Esophagus squamous epithelium (tissue), 5 donors: ENCODE measurements around the gene CYB561A3. TPM values are rescaled to one million over a fixed set of nuclear protein-coding genes. Genes with fewer than 3 reads are reported as not detected.

Experiments
- DNase-seq: peaks from one replicate; lab custom pipeline; 2025; lab: John Stamatoyannopoulos, UW
- H3K27ac ChIP-seq, 4 donors: fragments of 200-600 bp; sonication (generic); one replicate each; pipeline ENCODE4 v1.5.1; 2016 to 2019; ENCODE audit warnings: mild to moderate bottlenecking in 1 of 4
- H3K27me3 ChIP-seq, 4 donors: fragments of 200-600 bp; sonication (generic); 1 replicate in 3 of 4; 2 replicates in 1 of 4; pipeline versions ENCODE4 v1.5.1 to v1.6.0; 2017 to 2021; ENCODE audit warnings: antibody characterized with exemption in 1 of 4
- H3K36me3 ChIP-seq, 3 donors: fragments of 200-600 bp; sonication (generic); one replicate each; pipeline ENCODE4 v1.5.1; 2016 to 2019
- H3K4me1 ChIP-seq, 3 donors: fragments of 200-600 bp; sonication (generic); one replicate each; pipeline ENCODE4 v1.5.1; 2017 to 2019
- H3K4me3 ChIP-seq, 4 donors: fragments of 200-600 bp; sonication (generic); 1 replicate in 3 of 4; 2 replicates in 1 of 4; pipeline ENCODE4 v1.5.1; 2016 to 2019; ENCODE audit warnings: mild to moderate bottlenecking in 2 of 4, moderate library complexity in 1 of 4
- H3K9me3 ChIP-seq, 3 donors: fragments of 200-600 bp; sonication (generic); one replicate each; pipeline ENCODE4 v1.5.1; 2016 to 2019
- POLR2A ChIP-seq, 4 donors: fragments of 450-650 bp; IDR thresholded peaks; one replicate each; pipeline ENCODE4 v1.6.1; 2017; ENCODE audit warnings: antibody characterized with exemption in 4 of 4, mild to moderate bottlenecking in 4 of 4, moderate library complexity in 3 of 4
- WGBS, 2 donors: methylation state at CpG; one replicate each; pipeline ENCODE4 v1.1.5; 2018; 5-methylcytosine and 5-hydroxymethylcytosine counted together
- intact Hi-C: fragments of 100-400 bp; cut with DNase I; formaldehyde crosslinking; loops from one replicate; pipeline ENCODE4 v1.15.0; 2022
- total RNA-seq, 4 donors: library from RNA; depleted of rRNA; stranded (reverse); fragments of >200 nt; gene quantifications; one replicate each; pipeline ENCODE4 v1.1.0, GENCODE V29; 2016
- TF ChIP-seq, protein P1 (sequence below), 6 experiments: fragments of 450-650 bp in 4 of 6; fragments of 200-600 bp in 2 of 6; sonication (generic) in 2 of 6; IDR thresholded peaks; one replicate each; pipeline ENCODE4 v1.5.1; 2016 to 2019; ENCODE audit warnings: antibody characterized with exemption in 6 of 6, mild to moderate bottlenecking in 4 of 6, moderate library complexity in 4 of 6
- donor health status: DM: yes; HTN: yes; CAD: no.

CYB561A3 gene
- total RNA-seq, 4 donors from 2014 or later: 23.9 to 44.3 (median 27.9) TPM

DNA sequence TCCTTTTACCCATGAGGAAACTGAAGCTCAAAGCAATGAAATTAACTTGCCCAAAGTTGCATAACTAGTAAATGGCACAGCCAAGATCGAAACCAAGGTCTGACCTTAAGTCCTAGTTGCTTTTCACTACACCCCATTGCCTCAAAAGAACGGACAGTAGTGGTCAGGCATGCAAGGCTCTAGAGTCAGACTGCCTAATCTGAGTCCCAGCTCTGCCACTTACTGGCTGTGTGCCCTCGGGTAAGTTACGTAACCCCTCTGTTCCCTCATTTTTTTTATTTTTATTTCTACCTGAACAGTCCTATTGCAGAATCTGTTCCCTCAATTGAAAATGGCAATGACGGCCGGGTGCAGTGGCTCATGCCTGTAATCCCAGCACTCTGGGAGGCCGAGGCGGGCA is 9.6 kb downstream of the CYB561A3 start:
- TF ChIP-seq POLR2A (IDR thresholded peaks at IDR 0.05): no peak
- TF ChIP-seq, protein P1, sequence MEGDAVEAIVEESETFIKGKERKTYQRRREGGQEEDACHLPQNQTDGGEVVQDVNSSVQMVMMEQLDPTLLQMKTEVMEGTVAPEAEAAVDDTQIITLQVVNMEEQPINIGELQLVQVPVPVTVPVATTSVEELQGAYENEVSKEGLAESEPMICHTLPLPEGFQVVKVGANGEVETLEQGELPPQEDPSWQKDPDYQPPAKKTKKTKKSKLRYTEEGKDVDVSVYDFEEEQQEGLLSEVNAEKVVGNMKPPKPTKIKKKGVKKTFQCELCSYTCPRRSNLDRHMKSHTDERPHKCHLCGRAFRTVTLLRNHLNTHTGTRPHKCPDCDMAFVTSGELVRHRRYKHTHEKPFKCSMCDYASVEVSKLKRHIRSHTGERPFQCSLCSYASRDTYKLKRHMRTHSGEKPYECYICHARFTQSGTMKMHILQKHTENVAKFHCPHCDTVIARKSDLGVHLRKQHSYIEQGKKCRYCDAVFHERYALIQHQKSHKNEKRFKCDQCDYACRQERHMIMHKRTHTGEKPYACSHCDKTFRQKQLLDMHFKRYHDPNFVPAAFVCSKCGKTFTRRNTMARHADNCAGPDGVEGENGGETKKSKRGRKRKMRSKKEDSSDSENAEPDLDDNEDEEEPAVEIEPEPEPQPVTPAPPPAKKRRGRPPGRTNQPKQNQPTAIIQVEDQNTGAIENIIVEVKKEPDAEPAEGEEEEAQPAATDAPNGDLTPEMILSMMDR (IDR thresholded peaks at IDR 0.05): no peak
- no peak overlapping the region for H3K4me3 ChIP-seq
- H3K27ac ChIP-seq: no peak overlapping the region
- H3K27me3 ChIP-seq: no peaks in the 10 kb centered on the region
- no peaks in the 10 kb centered on the region for H3K9me3 ChIP-seq
- H3K36me3 ChIP-seq: peaks cover 0 to 92% (median 27%) of the 10 kb centered on the region in 3 donors
- no peak for DNase-seq
- intact Hi-C loops: no loop called here
- peaks cover 0 to 9% (median 0%) of the 10 kb centered on the region in 3 donors for H3K4me1 ChIP-seq
- 69 to 80% methylated on average over 4 to 8 of the region's 8 CpGs for WGBS, 2 donors

DNA sequence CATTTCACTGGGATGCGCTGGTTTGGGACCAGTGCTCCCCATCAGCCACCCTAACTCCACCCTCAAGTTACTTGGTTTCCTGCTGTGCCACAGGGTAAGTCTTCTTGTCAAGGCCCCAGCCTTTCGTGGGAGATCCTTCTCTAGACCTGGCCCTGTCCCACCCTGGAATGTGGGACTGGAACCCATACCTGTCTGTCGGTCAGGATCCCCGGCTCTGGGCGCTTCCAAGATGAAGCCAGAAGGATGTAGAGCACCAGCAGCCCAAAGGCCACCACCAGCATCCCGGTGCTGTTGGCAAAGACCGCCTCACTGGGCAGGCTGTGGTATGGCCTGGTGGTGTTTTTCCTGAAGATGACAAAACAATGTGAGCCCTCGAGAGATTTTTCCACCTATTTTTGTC is 10.9 kb downstream of the CYB561A3 start:
- TF ChIP-seq POLR2A (IDR thresholded peaks at IDR 0.05): no peak
- TF ChIP-seq, protein P1 (IDR thresholded peaks at IDR 0.05): no peak
- peaks cover 0 to 86% (median 27%) of the 10 kb centered on the region in 3 donors for H3K36me3 ChIP-seq
- H3K27ac ChIP-seq: no peak overlapping the region
- intact Hi-C loops: no loop called here
- H3K9me3 ChIP-seq: no peaks in the 10 kb centered on the region
- no peaks in the 10 kb centered on the region for H3K27me3 ChIP-seq
- H3K4me3 ChIP-seq: no peak overlapping the region
- H3K4me1 ChIP-seq: peaks cover 0 to 10% (median 5%) of the 10 kb centered on the region in 3 donors
- WGBS, 2 donors: 80 to 91% methylated on average over 1 to 3 of the region's 8 CpGs
- no peak for DNase-seq

DNA sequence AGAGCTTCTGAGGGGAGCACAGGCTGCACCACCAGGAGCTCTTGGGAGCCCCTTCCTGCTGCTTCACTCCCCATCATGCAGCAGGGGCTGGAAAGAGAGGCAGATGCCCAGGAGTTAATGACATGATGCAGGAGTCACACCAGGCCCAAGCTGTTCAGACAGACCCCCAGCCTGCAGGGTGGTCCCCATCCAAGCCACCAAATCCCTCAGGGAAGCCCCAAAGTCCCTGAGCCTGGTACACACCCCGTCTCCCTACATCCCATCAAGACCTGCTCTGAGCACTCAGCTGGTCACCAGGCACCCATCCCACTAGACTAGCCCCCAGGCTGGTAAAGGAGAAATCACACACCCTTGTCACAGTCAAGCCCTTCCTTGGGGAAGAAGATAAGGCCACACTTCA is 11.3 kb downstream of the CYB561A3 start:
- no peaks in the 10 kb centered on the region for H3K27me3 ChIP-seq
- H3K36me3 ChIP-seq: peaks cover 0 to 81% (median 27%) of the 10 kb centered on the region in 3 donors
- H3K4me3 ChIP-seq: no peak overlapping the region
- no peak overlapping the region for H3K27ac ChIP-seq
- TF ChIP-seq, protein P1 (IDR thresholded peaks at IDR 0.05): no peak
- no peak for TF ChIP-seq POLR2A (IDR thresholded peaks at IDR 0.05)
- intact Hi-C loops: no loop called here
- DNase-seq: no peak
- peaks cover 0 to 14% (median 7%) of the 10 kb centered on the region in 3 donors for H3K4me1 ChIP-seq
- no peaks in the 10 kb centered on the region for H3K9me3 ChIP-seq
- 80% methylated on average over 1 of the region's 1 CpG; no CpG with 5 or more reads in 1 of the 2 donors for WGBS, 2 donors

DNA sequence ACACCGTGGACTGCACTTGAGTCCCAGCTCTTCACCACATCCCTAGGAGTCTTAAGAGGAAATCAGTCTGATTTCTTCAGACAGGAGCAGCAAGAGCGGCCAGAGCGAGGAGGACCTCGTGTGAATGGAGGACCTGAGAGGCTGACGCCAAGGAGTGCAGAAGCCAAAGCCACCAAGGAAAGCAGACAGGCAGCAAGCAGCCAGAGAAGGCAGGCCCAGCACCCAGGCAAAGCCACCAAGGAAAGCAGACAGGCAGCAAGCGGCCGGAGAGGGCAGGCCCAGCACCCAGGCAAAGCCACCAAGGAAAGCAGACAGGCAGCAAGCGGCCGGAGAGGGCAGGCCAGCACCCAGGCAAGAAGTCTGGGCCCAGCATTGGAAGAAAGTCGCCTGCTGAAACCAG is 11.8 kb downstream of the CYB561A3 start:
- no peak for TF ChIP-seq POLR2A (IDR thresholded peaks at IDR 0.05)
- TF ChIP-seq, protein P1 (IDR thresholded peaks at IDR 0.05): no peak
- Histone ChIP-seq H3K27me3 (no peaks in the 10 kb centered on the region), H3K4me1 (peaks cover 0 to 19% (median 7%) of the 10 kb centered on the region in 3 donors), H3K36me3 (peaks cover 0 to 77% (median 27%) of the 10 kb centered on the region in 3 donors), H3K9me3 (no peaks in the 10 kb centered on the region), H3K27ac (no peak overlapping the region), H3K4me3 (no peak overlapping the region)
- WGBS, 2 donors: 97% methylated on average over 8 of the region's 10 CpGs; no CpG with 5 or more reads in 1 of the 2 donors
- no peak for DNase-seq
- intact Hi-C loops: no loop called here

DNA sequence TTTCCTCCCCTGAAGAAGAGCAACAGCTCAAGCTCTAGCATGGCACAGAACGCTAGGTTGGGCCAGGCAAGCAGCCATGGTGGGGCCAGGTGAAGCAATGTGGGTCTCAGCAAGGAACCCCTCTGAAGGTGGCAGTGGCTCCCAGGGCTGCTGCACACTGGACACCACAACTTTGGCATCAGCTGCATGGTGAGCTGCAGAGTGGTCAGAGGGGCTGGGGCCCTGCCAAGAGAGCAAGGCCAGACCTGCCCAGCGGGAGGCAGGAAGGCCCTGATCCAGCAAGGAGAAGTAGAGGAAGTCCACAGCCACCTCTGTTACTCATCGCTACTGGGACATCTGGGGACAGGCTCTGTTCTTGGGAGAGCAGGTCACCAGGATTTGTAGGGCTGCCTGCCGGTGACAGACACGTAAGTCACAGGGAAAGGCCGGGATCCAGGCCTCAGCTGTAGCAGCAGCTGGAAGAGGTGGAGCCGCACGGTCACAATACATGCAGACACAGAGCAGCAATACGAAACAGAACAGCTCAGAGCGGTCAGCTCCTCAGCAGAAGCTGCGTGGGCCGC is 12.4 kb downstream of the CYB561A3 start:
- H3K27me3 ChIP-seq: no peaks in the 10 kb centered on the region
- H3K4me3 ChIP-seq: no peak overlapping the region
- intact Hi-C loops: no loop called here
- TF ChIP-seq, protein P1 (IDR thresholded peaks at IDR 0.05): no peak
- no peak for TF ChIP-seq POLR2A (IDR thresholded peaks at IDR 0.05)
- WGBS, 2 donors: 83 to 94% methylated on average over 6 to 7 of the region's 12 CpGs
- DNase-seq: no peak
- no peak overlapping the region for H3K27ac ChIP-seq
- peaks cover 0 to 74% (median 27%) of the 10 kb centered on the region in 3 donors for H3K36me3 ChIP-seq
- no peaks in the 10 kb centered on the region for H3K9me3 ChIP-seq
- peaks cover 0 to 22% (median 7%) of the 10 kb centered on the region in 3 donors for H3K4me1 ChIP-seq
